GM19043 (cell line): ENCODE results near the gene THSD8.
"Not testable (repeated sequence)": the region's sequence is repeated elsewhere in the genome, so short reads cannot be mapped to it uniquely, and the experiment has no call there.

Experiments
- ATAC-seq: cut with Tn5 transposase; IDR thresholded peaks from one replicate; pipeline ENCODE4 v1.9.1; 2021; ENCODE audit warnings: low read depth; ENCODE audit not compliant: unreplicated experiment

Gene THSD8

GRCh38 chr19:12821761-12822160 is 19.9 kb downstream of the THSD8 start:
- ATAC-seq = no peak

- no peak for ATAC-seq
These were observed 23.6 kb downstream of the THSD8 start for GRCh38 chr19:12825254-12826131.

DNA sequence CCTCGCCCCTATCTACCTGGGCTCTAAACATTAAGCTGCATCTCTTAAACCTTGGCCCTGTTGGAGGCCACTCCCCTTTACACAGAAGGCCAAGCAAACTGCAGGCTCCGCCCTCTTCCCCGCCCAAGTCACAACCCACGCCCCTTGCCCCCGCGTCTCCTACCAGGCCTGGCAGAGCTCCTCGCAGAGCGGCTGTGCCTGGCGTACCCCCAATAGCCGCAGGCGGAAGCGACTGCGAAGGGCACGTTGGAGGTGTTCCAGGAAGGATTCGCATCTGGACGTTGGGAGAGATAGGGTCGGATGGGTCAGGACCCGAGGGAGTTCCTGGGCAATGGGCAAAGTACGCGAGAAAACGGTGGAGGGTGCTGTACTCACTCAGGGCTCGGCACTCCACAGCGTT is 26.6 kb downstream of the THSD8 start:
- ATAC-seq = no peak

- no peak for ATAC-seq
These were observed 31.5 kb downstream of the THSD8 start for GRCh38 chr19:12833418-12833737.

- ATAC-seq = no peak
These were observed 32.1 kb downstream of the THSD8 start for GRCh38 chr19:12833738-12834565.

- no peak for ATAC-seq
These were observed 32.7 kb downstream of the THSD8 start, which contains the start of gene RTBDN for GRCh38 chr19:12834566-12834943. Gene RTBDN, minus strand, starts transcription at chr19:12834579. Its CDS starts 4,600 bp downstream, at chr19:12829979.

- ATAC-seq = no peak
These were observed 33.3 kb downstream of the THSD8 start for GRCh38 chr19:12834976-12835757.

GRCh38 chr19:12836529-12836863 is 34.6 kb downstream of the THSD8 start:
- ATAC-seq = no peak

DNA sequence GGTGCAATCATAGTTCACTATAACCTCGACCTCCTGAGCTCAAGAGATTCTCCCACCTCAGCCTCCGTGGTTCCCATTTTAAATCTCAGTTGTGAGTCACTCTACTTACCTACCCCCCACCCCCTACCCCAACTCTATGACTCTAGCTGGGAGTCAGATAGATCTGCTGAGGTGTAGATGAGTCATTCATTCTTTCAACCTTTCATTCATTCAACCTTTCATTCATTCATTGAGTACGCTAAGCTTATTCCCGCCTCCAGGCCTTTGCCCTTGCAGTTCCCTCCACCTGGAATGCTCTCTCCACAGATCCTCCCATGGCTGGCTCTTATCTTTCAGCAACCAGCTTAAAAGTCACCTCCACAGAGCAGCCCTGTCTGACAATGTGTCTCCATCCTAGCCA is 35.4 kb downstream of the THSD8 start:
- no peak for ATAC-seq

GRCh38 chr19:12838182-12838885 is 36.5 kb downstream of the THSD8 start, which contains the start of gene MAST1:
Gene MAST1, plus strand, starts transcription at chr19:12838515. Its CDS starts 58 bp downstream, at chr19:12838573.
- ATAC-seq = no peak

DNA sequence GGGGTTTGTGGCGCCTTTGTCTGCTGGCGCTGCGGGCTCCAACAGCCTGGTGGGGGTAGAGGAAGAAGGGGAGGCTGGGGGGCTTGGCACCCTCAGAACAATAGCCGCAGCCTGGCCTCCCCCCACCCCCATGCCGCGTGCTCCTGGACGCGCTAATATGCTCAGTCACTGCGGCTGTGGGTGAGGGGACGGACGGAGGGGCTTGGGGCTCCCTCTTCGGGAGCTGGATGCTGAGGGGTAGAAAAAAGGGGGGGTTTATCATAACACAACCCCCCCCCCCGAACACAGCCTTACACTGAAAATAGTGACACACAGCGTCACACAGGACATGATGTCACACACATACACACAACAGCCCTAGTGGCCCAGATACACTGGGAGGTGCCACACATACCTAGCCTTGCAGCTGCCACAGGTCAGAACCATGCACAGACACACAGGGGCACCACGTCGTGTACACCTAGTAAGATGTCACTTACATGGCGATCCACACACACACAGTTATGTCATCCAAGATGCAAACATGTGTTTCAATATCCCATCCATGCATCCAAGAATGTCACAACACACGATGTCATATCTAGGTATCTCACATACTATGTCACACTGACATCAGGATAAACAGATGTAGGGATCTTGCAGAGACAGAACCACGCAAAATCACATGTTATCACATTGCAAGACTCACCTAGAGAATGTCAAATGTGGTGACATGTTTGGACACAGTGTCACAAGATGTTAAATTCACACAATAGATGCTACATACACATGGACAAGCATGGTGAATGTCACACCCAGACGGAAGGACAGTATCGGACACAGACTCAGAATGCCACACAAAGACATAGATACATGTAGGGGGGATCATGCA is 37.3 kb downstream of the THSD8 start:
- ATAC-seq = no peak

- ATAC-seq = no peak
These were observed 38.5 kb downstream of the THSD8 start for GRCh38 chr19:12840091-12841079.

- no peak for ATAC-seq
These were observed 39.2 kb downstream of the THSD8 start for GRCh38 chr19:12841094-12841493.

DNA sequence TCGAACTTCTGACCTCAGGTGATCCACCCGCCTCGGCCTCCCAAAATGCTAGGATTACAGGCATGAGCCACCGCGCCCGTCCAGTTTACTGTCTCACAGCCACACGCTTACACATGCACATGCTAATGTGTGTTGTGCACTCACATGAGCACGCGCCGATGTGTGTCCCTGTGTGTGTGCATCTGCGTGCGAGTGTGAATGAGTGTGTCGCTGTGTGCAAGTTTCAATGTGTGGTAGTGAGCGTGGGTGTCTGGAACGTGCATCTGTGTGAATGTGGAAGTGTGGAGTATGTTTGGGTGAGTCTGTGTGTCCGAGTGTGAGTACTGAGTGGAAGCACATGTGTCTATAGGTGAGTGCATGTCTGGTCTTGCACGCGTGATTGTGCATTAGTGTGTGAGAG is 40.6 kb downstream of the THSD8 start:
- no peak for ATAC-seq

DNA sequence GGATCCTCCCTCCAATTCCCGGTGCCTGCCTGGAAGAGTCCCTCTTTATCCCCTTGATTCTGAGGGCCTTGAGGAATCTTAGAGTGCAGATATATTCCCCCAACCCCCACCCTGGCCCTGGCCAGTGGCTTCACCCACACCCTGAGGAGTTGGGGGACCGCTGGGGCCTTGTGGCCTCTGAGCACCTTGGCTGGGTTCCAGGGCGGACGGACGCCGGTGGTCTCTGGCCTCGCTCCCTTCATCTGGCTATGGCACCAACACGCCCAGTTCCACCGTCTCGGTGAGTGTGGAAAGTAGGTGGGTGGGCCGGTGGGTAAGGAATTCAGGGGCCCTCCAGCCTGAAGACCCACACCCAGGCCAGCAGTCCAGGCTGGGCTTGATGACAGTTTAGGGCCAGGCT is 41.5 kb downstream of the THSD8 start:
- no peak for ATAC-seq

DNA sequence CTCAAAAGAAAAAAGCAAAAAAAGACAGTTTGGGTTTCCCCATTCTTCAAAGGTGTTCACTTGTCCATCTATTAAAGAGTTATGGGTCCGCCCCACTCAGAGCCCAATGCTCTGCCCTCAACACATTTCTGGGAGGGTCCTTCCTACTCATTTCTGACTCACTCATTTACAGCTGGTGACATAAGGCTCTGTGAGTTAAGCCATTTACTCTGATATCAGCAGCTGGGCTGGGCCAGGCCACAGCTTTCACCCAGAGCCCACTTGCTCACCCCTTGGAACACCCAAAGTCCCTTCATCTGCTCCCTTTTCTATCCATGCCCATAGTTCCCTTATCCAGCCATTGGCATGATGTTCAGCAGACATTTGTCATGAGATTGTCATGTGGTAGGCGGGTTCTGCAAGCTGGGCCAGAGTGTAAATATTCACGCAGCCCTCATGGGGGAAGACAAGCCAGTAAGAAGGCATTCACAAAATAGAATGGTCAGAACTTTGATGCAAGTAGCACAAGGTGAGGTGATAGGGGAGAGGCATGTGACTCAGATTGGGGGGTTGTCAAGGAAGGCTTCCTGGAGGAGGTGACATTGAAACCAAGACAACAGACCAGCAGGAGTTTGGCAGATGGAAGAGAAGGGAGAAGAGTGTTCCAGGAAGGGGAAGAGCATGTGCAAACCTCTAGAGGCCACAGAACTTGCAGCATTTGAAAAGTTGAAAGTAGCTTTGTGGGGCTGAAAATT is 42.3 kb downstream of the THSD8 start:
- no peak for ATAC-seq

DNA sequence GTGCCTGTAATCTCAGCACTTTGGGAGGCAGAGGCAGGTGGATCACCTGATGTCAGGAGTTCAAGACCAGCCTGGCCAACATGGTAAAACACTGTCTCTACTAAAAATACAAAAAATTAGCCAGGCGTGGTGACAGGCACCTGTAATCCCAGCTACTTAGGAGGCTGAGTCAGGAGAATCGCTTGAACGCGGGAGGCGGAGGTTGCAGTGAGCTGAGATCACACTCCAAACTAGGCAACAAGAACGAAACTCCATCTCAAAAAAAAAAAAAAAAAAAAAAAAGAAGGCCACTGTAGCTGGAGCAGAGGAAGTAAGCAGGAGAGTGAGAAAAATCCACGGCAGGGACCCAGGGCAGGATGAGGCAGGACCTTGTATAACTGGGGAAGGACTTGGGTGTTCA is 44.7 kb downstream of the THSD8 start:
- ATAC-seq = not testable (repeated sequence)
